CD8-positive, alpha-beta memory T cell (primary cell): ENCODE data around the gene CCDC178. TPM values are rescaled to one million over a fixed set of nuclear protein-coding genes. Genes with fewer than 3 reads are reported as not detected.

Source experiments
- CTCF ChIA-PET: fragments of 350-600 bp; sonication (Branson Sonifier 250); formaldehyde crosslinking; loops from one replicate; lab custom pipeline; 2021; ENCODE audit warnings: antibody characterized with exemption; lab: Charles Lee
- POLR2A ChIA-PET: fragments of 350-600 bp; sonication (Branson Sonifier 250); formaldehyde crosslinking; loops from one replicate; lab custom pipeline; 2021; ENCODE audit warnings: antibody characterized with exemption; lab: Charles Lee
- DNase-seq, 5 donors: peaks; one replicate each; pipeline versions ENCODE4 v3.0.0 to v3.0.0-alpha.2; 2020 to 2022; ENCODE audit warnings: mixed read lengths in 1 of 5
- H3K27ac ChIP-seq: one replicate; pipeline ENCODE4 v1.7.0; 2013; ENCODE audit warnings: low read depth, mild to moderate bottlenecking, low read length, moderate library complexity
- H3K27me3 ChIP-seq: 2 replicates; pipeline ENCODE4 v1.7.0; 2013; ENCODE audit warnings: low read length, mild to moderate bottlenecking; ENCODE audit not compliant: insufficient read depth, poor library complexity, severe bottlenecking
- H3K36me3 ChIP-seq: 2 replicates; pipeline ENCODE4 v1.7.0; 2013; ENCODE audit warnings: mild to moderate bottlenecking, low read length, moderate library complexity; ENCODE audit not compliant: insufficient read depth
- H3K4me1 ChIP-seq: 2 replicates; pipeline ENCODE4 v1.7.0; 2013; ENCODE audit warnings: mild to moderate bottlenecking, low read length, moderate library complexity; ENCODE audit not compliant: insufficient read depth
- H3K4me3 ChIP-seq: 2 replicates; pipeline ENCODE4 v1.7.0; 2013; ENCODE audit warnings: mild to moderate bottlenecking, low read length
- H3K9me3 ChIP-seq: 2 replicates; pipeline ENCODE4 v1.7.0; 2013; ENCODE audit warnings: mild to moderate bottlenecking, low read length
- H3K27ac Mint-ChIP-seq, 8 donors: one replicate each; pipeline ENCODE4 v1.8.0; 2020 to 2021; ENCODE audit warnings: mixed read lengths in 8 of 8, mild to moderate bottlenecking in 6 of 8, inconsistent platforms in 3 of 8, moderate library complexity in 3 of 8
- H3K27me3 Mint-ChIP-seq, 2 donors: one replicate each; pipeline ENCODE4 v1.8.0; 2020 to 2021; ENCODE audit warnings: mixed read lengths in 2 of 2, mild to moderate bottlenecking in 1 of 2, moderate library complexity in 1 of 2
- H3K36me3 Mint-ChIP-seq, 3 donors: one replicate each; pipeline ENCODE4 v1.8.0; 2020 to 2021; ENCODE audit warnings: mixed read lengths in 3 of 3, inconsistent platforms in 1 of 3, mild to moderate bottlenecking in 1 of 3
- H3K4me1 Mint-ChIP-seq, 3 donors: one replicate each; pipeline ENCODE4 v1.8.0; 2020 to 2021; ENCODE audit warnings: mixed read lengths in 3 of 3, inconsistent platforms in 1 of 3, mild to moderate bottlenecking in 1 of 3
- H3K4me3 Mint-ChIP-seq, 7 donors: one replicate each; pipeline ENCODE4 v1.8.0; 2020 to 2021; ENCODE audit warnings: mixed read lengths in 7 of 7, mild to moderate bottlenecking in 6 of 7, moderate library complexity in 4 of 7, inconsistent platforms in 2 of 7
- H3K9me3 Mint-ChIP-seq, 5 donors: one replicate each; pipeline ENCODE4 v1.8.0; 2020 to 2022; ENCODE audit warnings: mixed read lengths in 5 of 5, mild to moderate bottlenecking in 3 of 5, moderate library complexity in 2 of 5, inconsistent platforms in 1 of 5
- polyA plus RNA-seq: library from polyadenylated mRNA; unstranded; fragments of 300-500 nt; fragmentation: Illumina TruSeq; gene quantifications from one replicate; pipeline ENCODE4 v1.2.3, GENCODE V29; 2021
- total RNA-seq, 2 experiments: library from RNA; stranded (reverse); gene quantifications; one replicate each; pipeline ENCODE4 v1.2.3, GENCODE V29; 2021

CCDC178 gene
- total RNA-seq (not detected), polyA plus RNA-seq (not detected)

GRCh38 chr18:33440060-33441043 is at the start of gene CCDC178:
Gene CCDC178 (minus strand): TSS chr18:33440721. CDS start chr18:33412088, 28,633 bp downstream.
- H3K4me3 ChIP-seq = no peak within 1 kb of the TSS
- Mint-ChIP-seq H3K9me3 (peaks cover 11 to 18% (median 11%) of the 10 kb centered on the region in 5 donors), H3K4me3 (no peak within 1 kb of the TSS), H3K4me1 (no peaks in the 10 kb centered on the region), H3K27me3 (peaks cover 0 to 4% of the 10 kb centered on the region in 2 donors), H3K27ac (no peak within 1 kb of the TSS), H3K36me3 (no peaks in the 10 kb centered on the region)
- H3K4me1 ChIP-seq = no peaks in the 10 kb centered on the region
- no peak for DNase-seq
- no peaks in the 10 kb centered on the region for H3K27me3 ChIP-seq
- POLR2A ChIA-PET = no interaction called here
- CTCF ChIA-PET = no interaction called here
- no peaks in the 10 kb centered on the region for H3K9me3 ChIP-seq
- no peak within 1 kb of the TSS for H3K27ac ChIP-seq
- no peaks in the 10 kb centered on the region for H3K36me3 ChIP-seq

DNA sequence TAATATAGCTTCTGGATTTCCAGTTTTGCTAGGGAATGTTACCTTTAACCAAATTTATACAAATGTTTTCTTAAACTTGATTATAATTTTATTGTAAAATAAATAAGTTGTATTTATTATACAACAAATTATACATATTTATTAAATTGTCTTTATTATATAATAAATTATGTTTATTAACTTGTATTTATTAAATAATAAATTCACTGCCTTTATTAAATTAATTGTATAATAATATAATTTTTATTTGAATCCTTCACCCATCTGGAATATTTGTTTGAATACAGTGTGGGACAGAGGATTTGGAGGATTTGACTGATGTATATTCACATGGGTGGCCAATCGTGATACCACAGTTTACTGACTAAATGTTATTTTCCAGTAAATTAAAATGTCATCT is 43.4 kb upstream of the CCDC178 start:
- no peaks in the 10 kb centered on the region for H3K4me1 Mint-ChIP-seq
- H3K27me3 Mint-ChIP-seq = no peaks in the 10 kb centered on the region
- no peak overlapping the region for H3K27ac Mint-ChIP-seq
- Histone ChIP-seq H3K4me1 (no peaks in the 10 kb centered on the region), H3K27ac (no peak overlapping the region), H3K27me3 (no peaks in the 10 kb centered on the region), H3K4me3 (no peak overlapping the region), H3K9me3 (no peaks in the 10 kb centered on the region), H3K36me3 (no peaks in the 10 kb centered on the region)
- DNase-seq = no peak
- H3K9me3 Mint-ChIP-seq = peaks cover 2 to 9% (median 8%) of the 10 kb centered on the region in 5 donors
- H3K36me3 Mint-ChIP-seq = no peaks in the 10 kb centered on the region
- ChIA-PET CTCF (no interaction called here), POLR2A (no interaction called here)
- no peak overlapping the region for H3K4me3 Mint-ChIP-seq

DNA sequence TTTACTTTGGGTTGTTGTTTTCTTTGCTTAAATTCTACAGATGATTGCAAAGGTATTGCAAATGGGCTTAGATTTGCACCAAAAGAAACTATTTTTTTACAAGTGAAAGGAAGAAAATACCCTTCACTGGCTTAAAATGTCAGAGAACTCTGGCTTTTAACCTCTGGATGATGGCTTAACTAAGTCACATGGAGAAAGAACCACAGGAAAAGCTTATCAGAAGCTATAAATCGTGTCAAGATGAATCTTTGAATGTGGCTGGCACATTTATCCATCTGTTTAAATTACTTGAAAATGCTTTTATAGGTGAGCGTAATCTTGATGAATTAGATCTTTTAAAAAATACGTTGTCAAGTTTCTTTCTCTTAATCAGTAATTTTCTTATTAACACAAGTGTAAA is 32.0 kb upstream of the CCDC178 start:
- ChIA-PET CTCF (no interaction called here), POLR2A (no interaction called here)
- Mint-ChIP-seq H3K27me3 (no peaks in the 10 kb centered on the region), H3K4me1 (no peaks in the 10 kb centered on the region), H3K9me3 (peaks cover 7 to 26% (median 8%) of the 10 kb centered on the region in 5 donors), H3K27ac (no peak overlapping the region), H3K36me3 (no peaks in the 10 kb centered on the region), H3K4me3 (no peak overlapping the region)
- H3K27ac ChIP-seq = no peak overlapping the region
- H3K4me3 ChIP-seq = no peak overlapping the region
- H3K9me3 ChIP-seq = no peaks in the 10 kb centered on the region
- no peaks in the 10 kb centered on the region for H3K4me1 ChIP-seq
- no peaks in the 10 kb centered on the region for H3K36me3 ChIP-seq
- H3K27me3 ChIP-seq = no peaks in the 10 kb centered on the region
- no peak for DNase-seq

GRCh38 chr18:33470216-33470615 is 29.7 kb upstream of the CCDC178 start:
- Mint-ChIP-seq H3K9me3 (peaks cover 6 to 25% (median 13%) of the 10 kb centered on the region in 5 donors), H3K36me3 (no peaks in the 10 kb centered on the region), H3K4me1 (no peaks in the 10 kb centered on the region), H3K27ac (no peak overlapping the region), H3K27me3 (no peaks in the 10 kb centered on the region), H3K4me3 (no peak overlapping the region)
- no peaks in the 10 kb centered on the region for H3K27me3 ChIP-seq
- no peaks in the 10 kb centered on the region for H3K36me3 ChIP-seq
- ChIA-PET CTCF (no interaction called here), POLR2A (no interaction called here)
- no peak for DNase-seq
- H3K27ac ChIP-seq = no peak overlapping the region
- no peak overlapping the region for H3K4me3 ChIP-seq
- no peaks in the 10 kb centered on the region for H3K4me1 ChIP-seq
- no peaks in the 10 kb centered on the region for H3K9me3 ChIP-seq

GRCh38 chr18:33469699-33470098 is 29.2 kb upstream of the CCDC178 start:
- Histone ChIP-seq H3K4me3 (no peak overlapping the region), H3K27me3 (no peaks in the 10 kb centered on the region), H3K27ac (no peak overlapping the region), H3K36me3 (no peaks in the 10 kb centered on the region), H3K4me1 (no peaks in the 10 kb centered on the region), H3K9me3 (no peaks in the 10 kb centered on the region)
- no peaks in the 10 kb centered on the region for H3K4me1 Mint-ChIP-seq
- no peaks in the 10 kb centered on the region for H3K36me3 Mint-ChIP-seq
- CTCF ChIA-PET = no interaction called here
- no peaks in the 10 kb centered on the region for H3K27me3 Mint-ChIP-seq
- POLR2A ChIA-PET = no interaction called here
- DNase-seq = no peak
- H3K4me3 Mint-ChIP-seq = no peak overlapping the region
- H3K27ac Mint-ChIP-seq = no peak overlapping the region
- H3K9me3 Mint-ChIP-seq = peaks cover 3 to 22% (median 9%) of the 10 kb centered on the region in 5 donors

DNA sequence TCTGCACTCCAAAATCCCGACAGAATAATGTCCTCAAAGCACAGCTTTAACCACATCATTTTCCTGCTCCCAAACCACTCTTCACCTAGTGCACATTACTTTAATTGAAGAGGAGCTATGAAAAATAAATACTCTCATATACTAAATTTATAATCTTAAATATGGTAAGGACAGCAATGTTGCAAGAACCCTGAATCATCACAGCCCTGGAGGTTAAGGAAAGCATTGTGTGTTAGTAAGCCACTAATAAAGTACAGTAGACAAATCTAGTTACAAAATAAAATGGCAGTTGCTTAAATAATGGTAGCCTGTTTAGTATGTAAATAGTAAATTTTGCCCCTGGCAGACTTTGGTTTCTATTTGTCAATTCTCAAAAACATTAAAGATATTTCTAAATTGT is 27.0 kb upstream of the CCDC178 start:
- DNase-seq = no peak
- Histone ChIP-seq H3K27ac (no peak overlapping the region), H3K4me1 (no peaks in the 10 kb centered on the region), H3K9me3 (no peaks in the 10 kb centered on the region), H3K36me3 (no peaks in the 10 kb centered on the region), H3K4me3 (no peak overlapping the region), H3K27me3 (no peaks in the 10 kb centered on the region)
- CTCF ChIA-PET = no interaction called here
- Mint-ChIP-seq H3K27ac (no peak overlapping the region), H3K27me3 (no peaks in the 10 kb centered on the region), H3K4me1 (no peaks in the 10 kb centered on the region), H3K9me3 (peaks cover 4 to 14% (median 10%) of the 10 kb centered on the region in 5 donors), H3K4me3 (no peak overlapping the region), H3K36me3 (no peaks in the 10 kb centered on the region)
- POLR2A ChIA-PET = no interaction called here

DNA sequence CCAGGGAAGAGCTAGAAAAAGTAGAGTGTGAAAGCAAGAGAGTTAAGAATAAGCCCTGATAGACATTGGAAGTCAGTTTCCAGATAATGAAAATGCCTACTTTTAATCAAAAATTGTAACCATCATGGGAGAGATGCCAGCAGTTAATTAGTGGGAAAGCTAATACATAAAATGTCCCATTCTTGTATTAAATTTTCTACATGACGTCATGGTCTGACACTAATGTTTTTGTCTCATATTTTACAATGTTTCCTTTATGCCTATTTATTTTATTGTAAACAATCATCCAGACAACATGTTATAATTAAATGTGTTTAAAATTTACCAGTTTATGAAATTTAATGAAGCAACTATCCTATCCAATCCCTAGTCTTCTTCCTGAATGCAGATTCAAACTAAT is 26.3 kb upstream of the CCDC178 start:
- ChIA-PET POLR2A (no interaction called here), CTCF (interaction anchor here (1.3 kb wide), 1 partner anchor 11 kb away, joined by 3 read pairs; no protein-coding TSS in a partner anchor)
- Histone ChIP-seq H3K4me3 (no peak overlapping the region), H3K27me3 (no peaks in the 10 kb centered on the region), H3K36me3 (no peaks in the 10 kb centered on the region), H3K27ac (no peak overlapping the region), H3K9me3 (no peaks in the 10 kb centered on the region), H3K4me1 (no peaks in the 10 kb centered on the region)
- Mint-ChIP-seq H3K27me3 (no peaks in the 10 kb centered on the region), H3K36me3 (no peaks in the 10 kb centered on the region), H3K27ac (no peak overlapping the region), H3K4me1 (no peaks in the 10 kb centered on the region), H3K9me3 (peaks cover 8 to 14% (median 12%) of the 10 kb centered on the region in 5 donors), H3K4me3 (no peak overlapping the region)
- DNase-seq = no peak

DNA sequence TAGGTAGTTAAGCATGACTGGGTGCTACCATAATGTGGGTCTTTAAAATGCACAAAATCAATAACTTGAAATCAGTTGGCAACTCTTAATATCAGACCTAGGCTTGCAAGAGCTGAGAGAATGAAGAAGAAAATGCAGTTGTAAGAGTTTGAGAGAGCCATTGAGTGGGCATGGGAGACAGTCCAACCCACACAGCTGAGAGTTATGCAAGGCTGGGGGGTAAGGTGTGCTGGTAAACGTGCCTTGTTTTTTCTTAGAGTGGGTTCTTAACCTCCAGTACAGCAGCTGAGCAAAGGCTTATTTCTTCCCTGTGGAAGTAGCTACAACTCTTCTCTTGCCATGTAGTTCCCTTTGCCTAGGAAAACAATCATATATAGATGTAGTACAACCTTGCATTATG is 20.2 kb upstream of the CCDC178 start:
- Histone ChIP-seq H3K27me3 (no peaks in the 10 kb centered on the region), H3K27ac (no peak overlapping the region), H3K9me3 (no peaks in the 10 kb centered on the region), H3K4me1 (no peaks in the 10 kb centered on the region), H3K36me3 (no peaks in the 10 kb centered on the region), H3K4me3 (no peak overlapping the region)
- H3K27me3 Mint-ChIP-seq = no peaks in the 10 kb centered on the region
- H3K4me3 Mint-ChIP-seq = no peak overlapping the region
- no peaks in the 10 kb centered on the region for H3K4me1 Mint-ChIP-seq
- DNase-seq = no peak
- peaks cover 4 to 12% (median 7%) of the 10 kb centered on the region in 5 donors for H3K9me3 Mint-ChIP-seq
- H3K36me3 Mint-ChIP-seq = no peaks in the 10 kb centered on the region
- ChIA-PET CTCF (no interaction called here), POLR2A (no interaction called here)
- H3K27ac Mint-ChIP-seq = no peak overlapping the region
